ENCODE results near the gene ADGRD1. TPM values are rescaled to one million over a fixed set of nuclear protein-coding genes. Genes with fewer than 3 reads are reported as not detected.

The ADGRD1 gene
- total RNA-seq, 4 donors from 2014 or later = 8.3 to 18.1 (median 12.5) TPM

DNA sequence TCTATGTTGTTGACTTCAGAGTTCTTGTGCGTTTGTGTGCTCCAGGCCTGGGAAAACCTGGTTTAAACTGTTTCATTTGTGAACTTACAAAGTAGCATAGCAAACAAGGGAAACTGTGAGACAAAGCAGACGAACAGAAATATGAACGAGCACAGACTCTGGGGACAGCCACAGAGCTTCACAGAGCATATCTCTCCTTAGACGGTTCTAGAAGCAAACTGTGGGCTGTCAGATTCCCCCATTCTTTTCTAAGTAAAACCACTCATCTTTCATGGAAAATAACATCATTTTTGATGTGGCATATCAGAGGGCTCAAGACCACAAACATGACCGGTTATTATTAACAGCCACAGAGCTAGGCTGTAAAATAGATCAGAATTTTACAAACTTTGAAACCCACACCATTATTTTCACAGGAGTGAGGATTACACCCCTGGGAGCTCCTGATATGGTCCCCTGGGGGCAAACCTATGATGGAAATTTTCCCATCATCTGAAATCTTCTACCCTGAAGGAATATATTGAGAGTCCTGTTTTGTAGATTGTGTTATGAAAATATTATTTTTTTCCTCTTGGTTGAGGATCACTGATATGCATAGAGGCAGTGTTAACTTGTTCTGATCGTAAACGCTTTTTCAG, 102.0 kb downstream of the ADGRD1 start:
- intact Hi-C loops (cut with DNase I; ENCODE audit: low total_unique reads) = no loop called here
- no peaks in the 10 kb centered on the region for H3K4me1 ChIP-seq
- no peaks in the 10 kb centered on the region for H3K36me3 ChIP-seq
- no peak for DNase-seq
- no peak for TF ChIP-seq POLR2A (IDR thresholded peaks at IDR 0.05)
- no peak for TF ChIP-seq EP300 (IDR thresholded peaks at IDR 0.05; ENCODE audit: low read depth)
- no peak for TF ChIP-seq POLR2AphosphoS5 (IDR thresholded peaks at IDR 0.05)
- TF ChIP-seq, protein P1, sequence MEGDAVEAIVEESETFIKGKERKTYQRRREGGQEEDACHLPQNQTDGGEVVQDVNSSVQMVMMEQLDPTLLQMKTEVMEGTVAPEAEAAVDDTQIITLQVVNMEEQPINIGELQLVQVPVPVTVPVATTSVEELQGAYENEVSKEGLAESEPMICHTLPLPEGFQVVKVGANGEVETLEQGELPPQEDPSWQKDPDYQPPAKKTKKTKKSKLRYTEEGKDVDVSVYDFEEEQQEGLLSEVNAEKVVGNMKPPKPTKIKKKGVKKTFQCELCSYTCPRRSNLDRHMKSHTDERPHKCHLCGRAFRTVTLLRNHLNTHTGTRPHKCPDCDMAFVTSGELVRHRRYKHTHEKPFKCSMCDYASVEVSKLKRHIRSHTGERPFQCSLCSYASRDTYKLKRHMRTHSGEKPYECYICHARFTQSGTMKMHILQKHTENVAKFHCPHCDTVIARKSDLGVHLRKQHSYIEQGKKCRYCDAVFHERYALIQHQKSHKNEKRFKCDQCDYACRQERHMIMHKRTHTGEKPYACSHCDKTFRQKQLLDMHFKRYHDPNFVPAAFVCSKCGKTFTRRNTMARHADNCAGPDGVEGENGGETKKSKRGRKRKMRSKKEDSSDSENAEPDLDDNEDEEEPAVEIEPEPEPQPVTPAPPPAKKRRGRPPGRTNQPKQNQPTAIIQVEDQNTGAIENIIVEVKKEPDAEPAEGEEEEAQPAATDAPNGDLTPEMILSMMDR (IDR thresholded peaks at IDR 0.05) = no peak
- H3K27ac ChIP-seq = no peak overlapping the region
- in situ Hi-C loops (cut with MboI; ENCODE audit: low pct_ligation_motif_present in 1 of 4, low pct_unique_long_range_greater_than_20kb in 1 of 4, low sequenced_read_pairs in 3 of 4) = no loop called here
- 62 to 63% methylated on average over 5 to 7 of the region's 7 CpGs for WGBS, 2 donors (ENCODE audit: low coverage in 1 of 2)
- H3K4me3 ChIP-seq = no peak overlapping the region
- no peaks in the 10 kb centered on the region for H3K27me3 ChIP-seq
- H3K9me3 ChIP-seq = no peaks in the 10 kb centered on the region

DNA sequence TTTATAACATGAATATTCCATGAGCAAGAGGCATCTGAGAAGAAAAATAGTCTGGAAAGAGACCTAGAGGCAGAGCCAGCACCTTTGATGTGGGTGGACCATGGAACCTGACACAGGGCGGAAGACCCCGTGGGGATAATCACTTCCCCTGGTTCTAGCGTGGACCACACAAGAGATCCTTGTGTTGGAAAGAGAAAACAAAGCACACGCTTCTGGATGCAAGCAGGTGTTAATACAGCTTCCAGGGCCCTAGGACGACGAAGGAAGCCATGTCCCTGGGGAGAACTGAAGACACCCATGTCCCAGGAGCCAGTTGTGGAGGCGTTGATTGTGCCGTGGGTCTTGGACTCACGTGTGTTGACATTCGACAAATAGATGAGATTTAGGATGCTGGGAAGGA, 102.9 kb downstream of the ADGRD1 start:
- 82 to 84% methylated on average over 10 of the region's 10 CpGs for whole genome bisulfite sequencing, 2 donors (ENCODE audit: low coverage in 1 of 2)
- Histone ChIP-seq H3K27me3 (no peaks in the 10 kb centered on the region), H3K4me3 (no peak overlapping the region), H3K4me1 (no peaks in the 10 kb centered on the region), H3K36me3 (no peaks in the 10 kb centered on the region), H3K27ac (no peak overlapping the region), H3K9me3 (no peaks in the 10 kb centered on the region)
- intact Hi-C loops (cut with DNase I; ENCODE audit: low total_unique reads) = no loop called here
- DNase-seq = no peak
- TF ChIP-seq EP300 (IDR thresholded peaks at IDR 0.05; ENCODE audit: low read depth) (no peak), POLR2AphosphoS5 (IDR thresholded peaks at IDR 0.05) (no peak), POLR2A (IDR thresholded peaks at IDR 0.05) (no peak)
- TF ChIP-seq, protein P1 (IDR thresholded peaks at IDR 0.05) = no peak
- in situ Hi-C loops (cut with MboI; ENCODE audit: low pct_ligation_motif_present in 1 of 4, low pct_unique_long_range_greater_than_20kb in 1 of 4, low sequenced_read_pairs in 3 of 4) = no loop called here

DNA sequence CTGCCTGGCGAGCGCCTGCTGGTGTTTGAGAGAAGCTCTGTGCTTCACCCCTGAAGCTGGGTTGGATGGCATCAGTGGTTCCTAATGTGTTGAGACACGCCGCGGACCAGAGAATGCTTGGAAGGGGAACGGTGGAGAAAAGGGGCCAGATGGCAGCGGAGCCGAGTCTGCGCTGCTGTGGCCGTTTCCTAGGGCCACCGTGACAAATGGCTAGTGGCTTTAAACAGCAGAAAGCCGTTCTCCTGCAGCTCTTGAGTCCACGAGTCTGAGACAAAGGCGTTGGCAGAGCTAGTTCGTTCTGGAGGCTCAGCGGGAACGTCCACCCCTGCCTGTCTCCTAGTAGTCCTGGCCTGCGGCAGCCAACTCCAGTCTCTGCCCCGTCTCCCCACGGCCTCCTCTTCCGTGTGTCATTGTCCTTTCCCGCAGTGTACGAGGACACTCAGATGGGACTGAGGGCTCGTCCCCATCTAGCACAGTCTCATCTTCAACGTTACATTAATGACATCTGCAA, 103.6 kb downstream of the ADGRD1 start:
- in situ Hi-C loops (cut with MboI; ENCODE audit: low pct_ligation_motif_present in 1 of 4, low pct_unique_long_range_greater_than_20kb in 1 of 4, low sequenced_read_pairs in 3 of 4) = no loop called here
- H3K4me1 ChIP-seq = no peaks in the 10 kb centered on the region
- no peaks in the 10 kb centered on the region for H3K27me3 ChIP-seq
- no peak for DNase-seq
- H3K27ac ChIP-seq = no peak overlapping the region
- 60 to 87% methylated on average over 1 to 25 of the region's 25 CpGs for WGBS, 2 donors (ENCODE audit: low coverage in 1 of 2)
- no peak for TF ChIP-seq EP300 (IDR thresholded peaks at IDR 0.05; ENCODE audit: low read depth)
- no peak for TF ChIP-seq POLR2A (IDR thresholded peaks at IDR 0.05)
- TF ChIP-seq, protein P1 (IDR thresholded peaks at IDR 0.05) = no peak
- TF ChIP-seq POLR2AphosphoS5 (IDR thresholded peaks at IDR 0.05) = no peak
- intact Hi-C loops (cut with DNase I; ENCODE audit: low total_unique reads) = no loop called here
- no peak overlapping the region for H3K4me3 ChIP-seq
- H3K36me3 ChIP-seq = no peaks in the 10 kb centered on the region
- H3K9me3 ChIP-seq = no peaks in the 10 kb centered on the region

DNA sequence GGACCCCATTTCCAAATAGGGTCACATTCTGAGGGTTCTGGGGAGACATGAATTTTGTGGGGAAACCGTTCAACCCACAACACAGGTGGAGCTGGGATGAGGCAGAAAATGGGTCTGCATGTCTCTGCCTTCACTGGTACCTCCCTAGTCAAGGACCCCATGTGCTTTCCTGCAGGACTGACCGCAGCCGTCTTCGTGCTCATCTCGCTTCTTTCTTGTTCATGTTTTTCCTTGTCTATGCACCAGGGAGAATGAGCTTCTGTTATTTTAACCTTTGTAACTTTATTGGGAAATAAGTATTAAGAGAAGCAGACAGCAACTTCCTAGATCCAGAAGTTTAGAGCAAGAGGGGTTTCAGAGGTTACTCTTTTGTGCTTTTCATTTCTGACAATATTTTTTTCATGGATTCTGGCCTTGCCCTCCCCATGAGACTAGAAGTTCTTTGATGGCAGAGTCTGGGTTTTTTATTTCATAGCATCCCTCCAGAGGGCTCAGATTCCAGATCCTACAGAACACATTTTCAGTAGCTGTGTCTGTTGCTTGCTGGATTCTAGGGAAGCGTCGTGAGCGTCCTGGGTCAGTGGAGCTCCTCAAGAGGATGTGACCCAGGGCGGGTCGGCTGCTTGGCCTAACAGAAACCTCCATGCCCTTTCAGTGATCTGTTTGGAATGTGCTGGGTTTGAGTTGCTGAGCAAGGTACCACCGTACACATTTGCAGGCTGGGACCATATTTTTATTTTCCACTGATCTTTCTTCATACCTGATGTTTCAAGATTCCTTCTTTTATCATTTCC, 104.2 kb downstream of the ADGRD1 start:
- DNase-seq = no peak
- TF ChIP-seq POLR2A (IDR thresholded peaks at IDR 0.05) = no peak
- TF ChIP-seq, protein P1 (IDR thresholded peaks at IDR 0.05) = no peak
- no peak for TF ChIP-seq POLR2AphosphoS5 (IDR thresholded peaks at IDR 0.05)
- TF ChIP-seq EP300 (IDR thresholded peaks at IDR 0.05; ENCODE audit: low read depth) = no peak
- intact Hi-C loops (cut with DNase I; ENCODE audit: low total_unique reads) = no loop called here
- no peak overlapping the region for H3K4me3 ChIP-seq
- no peaks in the 10 kb centered on the region for H3K36me3 ChIP-seq
- no peaks in the 10 kb centered on the region for H3K4me1 ChIP-seq
- no peak overlapping the region for H3K27ac ChIP-seq
- H3K27me3 ChIP-seq = no peaks in the 10 kb centered on the region
- 83 to 87% methylated on average over 2 to 11 of the region's 11 CpGs for WGBS, 2 donors (ENCODE audit: low coverage in 1 of 2)
- in situ Hi-C loops (cut with MboI; ENCODE audit: low pct_ligation_motif_present in 1 of 4, low pct_unique_long_range_greater_than_20kb in 1 of 4, low sequenced_read_pairs in 3 of 4) = no loop called here
- no peaks in the 10 kb centered on the region for H3K9me3 ChIP-seq
